Measurements from ENCODE around the gene NR3C1.

The NR3C1 gene

GRCh38 chr5:143261748-143262392, 141.6 kb downstream of the NR3C1 start:
- DNase-seq (ENCODE audit: low read depth, low spot score): no peak

- DNase-seq (ENCODE audit: low read depth, low spot score): no peak
Measured at GRCh38 chr5:143259254-143259605, 144.3 kb downstream of the NR3C1 start.

GRCh38 chr5:143258559-143259253, 144.8 kb downstream of the NR3C1 start:
- DNase-seq (ENCODE audit: low read depth, low spot score): no peak

DNA sequence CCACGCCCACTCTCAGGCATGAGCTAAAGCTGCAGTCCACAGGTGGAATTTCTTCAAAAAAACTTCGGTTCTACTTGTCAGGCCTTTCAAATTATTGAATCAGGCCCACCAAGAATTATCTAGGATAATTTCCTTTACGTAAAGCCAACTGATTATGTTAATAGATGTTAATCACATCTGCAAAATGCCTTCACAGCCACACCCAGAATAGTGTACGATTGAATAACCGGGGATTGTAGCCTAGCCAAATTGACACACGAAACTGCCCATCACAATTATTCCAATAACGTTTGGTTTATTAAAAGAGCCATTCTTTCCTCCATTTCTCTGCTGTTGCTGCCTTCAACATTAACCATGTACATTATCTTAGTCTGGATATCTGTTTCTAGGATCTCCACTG, 148.7 kb downstream of the NR3C1 start:
- DNase-seq (ENCODE audit: low read depth, low spot score): no peak

DNA sequence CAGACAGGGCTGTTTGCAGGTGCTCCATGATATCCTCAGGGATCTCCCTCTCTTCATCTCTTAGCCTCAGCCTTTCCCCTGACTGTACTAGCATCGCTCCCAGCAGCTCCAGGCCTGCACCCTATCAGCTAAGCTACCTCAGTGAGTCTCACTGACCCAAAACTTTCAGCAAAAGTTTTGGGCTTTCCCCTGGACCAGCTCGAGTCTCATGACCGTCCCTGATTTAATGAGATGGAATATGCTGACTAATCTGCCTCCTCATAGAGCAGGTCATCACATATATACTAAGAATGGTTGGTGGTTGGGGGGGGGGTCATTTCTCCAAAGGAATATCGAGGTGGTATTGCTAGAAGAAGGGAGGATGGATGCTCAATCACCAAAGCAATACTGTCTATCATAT, 151.5 kb downstream of the NR3C1 start:
- no peak for DNase-seq (ENCODE audit: low read depth, low spot score)

GRCh38 chr5:143251190-143251589, 152.3 kb downstream of the NR3C1 start:
- no peak for DNase-seq (ENCODE audit: low read depth, low spot score)

GRCh38 chr5:143249851-143250250, 153.6 kb downstream of the NR3C1 start:
- no peak for DNase-seq (ENCODE audit: low read depth, low spot score)

- DNase-seq (ENCODE audit: low read depth, low spot score): no peak
Measured at GRCh38 chr5:143248822-143249579, 154.5 kb downstream of the NR3C1 start.

GRCh38 chr5:143248391-143248790, 155.1 kb downstream of the NR3C1 start:
- DNase-seq (ENCODE audit: low read depth, low spot score): no peak

- DNase-seq (ENCODE audit: low read depth, low spot score): no peak
Measured at GRCh38 chr5:143247134-143247815, 156.2 kb downstream of the NR3C1 start.

DNA sequence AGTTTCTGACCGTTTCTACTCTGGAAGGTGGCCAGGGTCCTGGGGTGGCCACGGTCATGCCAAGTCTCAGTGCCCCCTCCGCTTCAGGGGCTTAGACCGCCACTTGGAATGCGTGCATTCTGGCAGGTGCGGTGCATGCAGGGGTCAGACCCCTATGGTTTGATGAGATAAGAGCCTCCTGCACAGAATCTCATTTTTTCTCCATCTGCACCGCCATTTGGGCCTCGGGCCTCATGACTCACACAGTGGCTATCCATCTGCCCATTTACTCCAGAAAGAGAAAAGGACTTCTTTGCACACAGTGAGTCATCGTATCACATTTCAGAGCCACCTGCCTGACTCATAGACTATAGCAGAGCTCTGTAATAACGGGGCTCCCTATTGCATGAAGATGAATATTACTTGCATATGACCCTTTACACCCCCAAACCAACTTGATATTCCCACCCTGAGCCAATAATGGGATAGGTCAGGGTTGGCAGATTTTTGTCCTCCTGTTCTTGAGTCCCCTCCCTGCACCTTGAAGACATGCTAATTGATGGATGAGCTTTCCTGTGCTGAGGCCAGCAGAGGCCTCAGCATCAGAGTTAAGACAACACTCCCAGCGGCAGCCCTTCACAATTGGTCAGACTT, 157.4 kb downstream of the NR3C1 start:
- DNase-seq (ENCODE audit: low read depth, low spot score): no peak

DNA sequence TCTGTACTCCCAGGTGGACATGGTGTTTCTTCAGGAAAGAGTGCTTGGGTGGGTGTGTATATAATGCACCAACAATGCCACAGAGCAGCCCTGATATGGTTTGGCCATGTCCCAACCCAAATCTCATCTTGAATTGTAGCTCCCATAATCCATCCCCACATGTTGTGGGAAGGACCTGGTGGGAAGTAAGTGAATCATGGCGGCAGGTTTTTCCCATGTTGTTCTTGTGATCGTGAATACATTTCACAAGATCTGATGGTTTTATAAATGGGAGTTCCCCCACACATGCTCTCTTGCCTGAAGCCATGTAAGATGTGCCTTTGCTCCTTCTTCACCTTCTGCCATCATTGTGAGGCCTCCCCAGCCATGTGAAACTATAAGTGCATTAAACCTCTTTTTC, 158.5 kb downstream of the NR3C1 start:
- DNase-seq (ENCODE audit: low read depth, low spot score): no peak

DNA sequence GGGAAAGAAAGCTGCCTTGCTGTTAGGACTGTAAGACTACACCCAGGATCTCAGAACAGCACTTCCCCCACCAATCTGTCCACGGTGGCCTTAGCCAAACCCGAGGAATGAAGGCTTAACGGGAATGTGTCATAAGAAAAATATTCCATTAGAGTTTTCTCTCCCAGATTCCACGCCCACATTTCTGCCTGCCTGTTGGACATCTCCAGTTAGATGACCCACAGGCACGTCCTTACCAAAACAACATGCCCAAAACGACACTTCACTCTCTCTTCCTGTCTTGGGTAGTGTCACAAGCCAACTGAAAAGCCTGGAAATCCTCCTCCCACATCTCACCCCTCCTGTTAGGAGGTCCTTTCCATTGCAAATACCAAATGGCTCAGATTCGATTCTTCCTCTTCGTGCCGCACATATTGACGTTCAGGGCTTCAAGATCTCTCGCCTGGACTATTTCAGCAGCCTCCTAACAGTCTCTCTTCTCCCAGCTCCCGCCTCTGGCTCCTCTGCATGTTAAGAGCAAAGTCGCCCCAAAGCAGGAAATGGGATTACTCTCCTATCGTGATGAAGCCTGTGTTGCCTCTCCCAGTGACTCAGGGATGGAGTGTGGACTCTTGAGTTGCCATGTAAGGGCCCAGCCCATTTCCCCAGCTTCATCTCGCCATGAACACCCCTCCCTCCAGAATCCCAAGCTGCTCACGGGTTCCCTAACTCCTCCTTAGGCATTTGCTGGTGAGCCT, 159.3 kb downstream of the NR3C1 start:
- no peak for DNase-seq (ENCODE audit: low read depth, low spot score)

DNA sequence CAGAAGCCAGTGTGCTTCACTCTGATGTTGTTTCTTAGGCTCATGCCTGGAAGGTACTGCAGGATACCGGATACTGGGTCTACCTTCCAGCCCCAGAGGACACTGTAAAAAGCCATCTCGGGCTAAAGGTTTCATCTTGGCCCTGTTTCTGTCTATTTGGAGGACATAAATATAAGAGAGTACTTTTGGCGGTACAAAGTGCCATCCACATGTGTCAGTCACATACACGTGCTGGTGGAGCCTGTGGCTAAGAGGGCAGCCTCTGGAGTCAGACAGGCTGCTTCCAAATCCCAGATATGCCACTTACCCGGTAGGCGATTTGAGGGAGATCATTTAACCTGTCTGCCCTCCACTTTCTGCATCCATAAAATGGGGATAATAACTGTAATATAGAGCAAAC, 160.4 kb downstream of the NR3C1 start:
- no peak for DNase-seq (ENCODE audit: low read depth, low spot score)

DNA sequence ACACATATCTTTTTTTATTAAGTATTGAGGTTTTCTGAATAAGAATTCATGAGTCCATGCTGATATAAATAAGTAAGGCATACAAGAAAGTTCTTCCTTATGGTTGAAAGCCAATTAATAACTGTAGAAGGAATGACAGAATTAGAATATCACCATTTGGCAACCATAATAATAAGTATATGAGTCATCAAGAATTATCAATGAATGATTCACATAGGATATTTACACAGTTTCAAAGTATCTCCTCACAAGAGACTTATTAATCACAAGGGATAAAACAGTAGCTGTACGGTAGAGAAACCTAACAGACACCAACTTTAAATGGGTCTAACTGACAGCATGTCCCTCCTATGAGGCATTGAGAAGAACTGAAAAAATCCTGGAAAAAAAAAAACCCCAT, 161.6 kb downstream of the NR3C1 start:
- no peak for DNase-seq (ENCODE audit: low read depth, low spot score)

- no peak for DNase-seq (ENCODE audit: low read depth, low spot score)
Measured at GRCh38 chr5:143239882-143240518, 163.5 kb downstream of the NR3C1 start.

DNA sequence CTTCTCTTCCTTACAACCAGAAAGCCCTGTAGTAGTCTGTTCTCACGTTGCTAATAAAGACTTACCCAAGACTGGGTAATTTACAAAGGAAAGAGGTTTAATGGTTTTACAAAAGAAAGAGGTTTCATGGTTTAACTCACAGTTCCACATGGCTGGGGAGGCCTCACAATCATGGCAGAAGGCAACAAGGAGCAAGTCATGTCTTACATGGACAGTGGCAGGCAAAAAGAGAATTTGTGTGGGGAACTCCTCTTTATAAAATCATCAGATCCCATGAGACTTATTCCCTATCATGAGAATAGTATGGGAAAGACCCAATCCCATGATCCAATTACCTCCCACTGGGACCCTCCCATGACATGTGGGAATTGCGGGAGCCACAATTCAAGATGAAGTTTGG, 164.9 kb downstream of the NR3C1 start:
- no peak for DNase-seq (ENCODE audit: low read depth, low spot score)

- DNase-seq (ENCODE audit: low read depth, low spot score): no peak
Measured at GRCh38 chr5:143237664-143238063, 165.8 kb downstream of the NR3C1 start.

DNA sequence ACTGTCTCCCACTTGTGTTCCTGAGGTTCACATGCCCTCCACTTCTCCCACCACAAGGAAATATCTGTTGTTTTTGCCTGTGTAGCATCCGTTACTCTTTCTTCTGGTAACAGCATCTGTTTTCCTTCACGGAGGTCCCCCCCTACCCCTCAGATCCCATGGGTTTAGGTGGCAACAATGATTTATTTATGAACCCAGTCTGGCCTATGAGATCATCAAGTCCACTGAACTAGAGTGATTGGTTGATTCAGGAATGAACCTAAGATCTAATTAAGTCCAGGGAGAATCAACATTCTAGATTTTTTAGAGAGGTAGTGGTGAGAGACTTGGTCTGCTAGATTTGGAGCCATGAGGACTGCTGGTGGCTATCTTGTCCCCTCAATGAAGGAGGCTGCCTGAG, 166.8 kb downstream of the NR3C1 start:
- DNase-seq (ENCODE audit: low read depth, low spot score): no peak

DNA sequence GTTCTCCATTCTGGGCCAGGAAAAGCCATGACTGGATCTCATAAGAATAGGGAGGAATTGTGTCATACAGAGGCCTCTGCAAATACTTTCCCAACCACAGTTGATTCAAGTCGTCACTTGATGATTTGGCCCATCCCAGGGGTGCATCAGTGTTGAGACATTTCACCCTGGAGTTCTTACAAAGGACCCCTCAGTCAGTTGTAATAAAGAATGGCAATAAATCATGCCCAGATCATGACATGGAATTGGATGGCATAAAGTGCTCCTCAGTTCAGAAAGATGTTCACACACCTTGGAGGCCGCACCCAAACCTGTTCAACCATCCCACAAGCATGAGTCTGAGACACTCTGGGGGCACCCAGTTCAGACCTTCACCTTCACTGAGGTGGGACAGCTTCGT, 168.1 kb downstream of the NR3C1 start:
- no peak for DNase-seq (ENCODE audit: low read depth, low spot score)

Measured in activated CD4-positive, CD25-positive, alpha-beta regulatory T cell treated with anti-CD3 and anti-CD28 coated beads, Interleukin-2, amount 50 U/mL, for 16 hours (primary cell).